ENCODE results near the gene LENG8. TPM values are rescaled to one million over a fixed set of nuclear protein-coding genes. Genes with fewer than 3 reads are reported as not detected.

Gene LENG8
- total RNA-seq, 2 donors from 2014 or later: 282 to 305 TPM

- Histone ChIP-seq H3K4me1 (ENCODE audit: control insufficient read depth in 1 of 2, low read depth in 2 of 2) (peaks cover 18 to 19% of the 10 kb centered on the region in 2 donors), H3K4me3 (no peak overlapping the region), H3K36me3 (peaks cover 90% of the 10 kb centered on the region), H3K27me3 (replicated peaks; ENCODE audit: insufficient read depth) (no peaks in the 10 kb centered on the region), H3K9me3 (no peaks in the 10 kb centered on the region), H3K27ac (no peak overlapping the region)
- TF ChIP-seq, protein P1, sequence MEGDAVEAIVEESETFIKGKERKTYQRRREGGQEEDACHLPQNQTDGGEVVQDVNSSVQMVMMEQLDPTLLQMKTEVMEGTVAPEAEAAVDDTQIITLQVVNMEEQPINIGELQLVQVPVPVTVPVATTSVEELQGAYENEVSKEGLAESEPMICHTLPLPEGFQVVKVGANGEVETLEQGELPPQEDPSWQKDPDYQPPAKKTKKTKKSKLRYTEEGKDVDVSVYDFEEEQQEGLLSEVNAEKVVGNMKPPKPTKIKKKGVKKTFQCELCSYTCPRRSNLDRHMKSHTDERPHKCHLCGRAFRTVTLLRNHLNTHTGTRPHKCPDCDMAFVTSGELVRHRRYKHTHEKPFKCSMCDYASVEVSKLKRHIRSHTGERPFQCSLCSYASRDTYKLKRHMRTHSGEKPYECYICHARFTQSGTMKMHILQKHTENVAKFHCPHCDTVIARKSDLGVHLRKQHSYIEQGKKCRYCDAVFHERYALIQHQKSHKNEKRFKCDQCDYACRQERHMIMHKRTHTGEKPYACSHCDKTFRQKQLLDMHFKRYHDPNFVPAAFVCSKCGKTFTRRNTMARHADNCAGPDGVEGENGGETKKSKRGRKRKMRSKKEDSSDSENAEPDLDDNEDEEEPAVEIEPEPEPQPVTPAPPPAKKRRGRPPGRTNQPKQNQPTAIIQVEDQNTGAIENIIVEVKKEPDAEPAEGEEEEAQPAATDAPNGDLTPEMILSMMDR (IDR thresholded peaks at IDR 0.05): no peak
- ATAC-seq (ENCODE audit: insufficient number of reproducible peaks, low FRiP score, low read depth): no peak
- no peak for DNase-seq (ENCODE audit: low spot score)
Observed at GRCh38 chr19:54454781-54455675, 6.0 kb downstream of the LENG8 start.

DNA sequence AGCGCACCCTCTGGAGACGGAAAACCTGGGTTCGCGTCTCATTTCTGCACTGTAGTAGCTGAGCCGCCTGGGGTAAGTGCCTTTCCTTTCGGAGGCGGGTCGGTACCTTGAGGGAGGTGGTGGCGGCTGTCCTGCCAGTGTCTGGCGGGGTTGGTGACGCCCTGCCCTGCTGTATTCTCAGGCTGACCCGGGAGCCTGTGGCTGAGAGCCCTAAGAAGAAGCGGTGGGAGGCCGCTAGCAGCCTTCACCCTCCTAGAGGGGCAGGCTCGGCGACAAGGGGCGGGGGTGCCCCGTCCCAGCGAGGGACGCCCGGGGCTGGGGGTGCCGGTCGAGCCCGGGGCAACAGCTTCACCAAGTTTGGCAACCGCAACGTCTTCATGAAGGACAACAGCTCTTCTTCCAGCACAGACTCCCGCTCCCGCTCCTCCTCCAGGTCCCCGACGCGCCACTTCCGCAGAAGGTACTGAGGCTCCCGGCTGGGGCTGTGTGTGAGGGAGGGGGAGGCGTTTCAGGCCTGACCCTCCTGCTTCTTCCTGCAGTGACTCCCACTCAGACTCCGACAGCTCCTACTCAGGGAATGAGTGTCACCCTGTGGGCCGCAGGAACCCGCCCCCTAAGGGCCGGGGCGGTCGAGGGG is 6.9 kb downstream of the LENG8 start:
- Histone ChIP-seq H3K36me3 (peaks cover 98% of the 10 kb centered on the region), H3K27me3 (replicated peaks; ENCODE audit: insufficient read depth) (no peaks in the 10 kb centered on the region), H3K27ac (no peak overlapping the region), H3K4me1 (ENCODE audit: control insufficient read depth in 1 of 2, low read depth in 2 of 2) (peaks cover 9 to 11% of the 10 kb centered on the region in 2 donors), H3K4me3 (no peak overlapping the region), H3K9me3 (no peaks in the 10 kb centered on the region)
- no peak for ATAC-seq (ENCODE audit: insufficient number of reproducible peaks, low FRiP score, low read depth)
- TF ChIP-seq, protein P1 (IDR thresholded peaks at IDR 0.05): no peak
- DNase-seq (ENCODE audit: low spot score): no peak

DNA sequence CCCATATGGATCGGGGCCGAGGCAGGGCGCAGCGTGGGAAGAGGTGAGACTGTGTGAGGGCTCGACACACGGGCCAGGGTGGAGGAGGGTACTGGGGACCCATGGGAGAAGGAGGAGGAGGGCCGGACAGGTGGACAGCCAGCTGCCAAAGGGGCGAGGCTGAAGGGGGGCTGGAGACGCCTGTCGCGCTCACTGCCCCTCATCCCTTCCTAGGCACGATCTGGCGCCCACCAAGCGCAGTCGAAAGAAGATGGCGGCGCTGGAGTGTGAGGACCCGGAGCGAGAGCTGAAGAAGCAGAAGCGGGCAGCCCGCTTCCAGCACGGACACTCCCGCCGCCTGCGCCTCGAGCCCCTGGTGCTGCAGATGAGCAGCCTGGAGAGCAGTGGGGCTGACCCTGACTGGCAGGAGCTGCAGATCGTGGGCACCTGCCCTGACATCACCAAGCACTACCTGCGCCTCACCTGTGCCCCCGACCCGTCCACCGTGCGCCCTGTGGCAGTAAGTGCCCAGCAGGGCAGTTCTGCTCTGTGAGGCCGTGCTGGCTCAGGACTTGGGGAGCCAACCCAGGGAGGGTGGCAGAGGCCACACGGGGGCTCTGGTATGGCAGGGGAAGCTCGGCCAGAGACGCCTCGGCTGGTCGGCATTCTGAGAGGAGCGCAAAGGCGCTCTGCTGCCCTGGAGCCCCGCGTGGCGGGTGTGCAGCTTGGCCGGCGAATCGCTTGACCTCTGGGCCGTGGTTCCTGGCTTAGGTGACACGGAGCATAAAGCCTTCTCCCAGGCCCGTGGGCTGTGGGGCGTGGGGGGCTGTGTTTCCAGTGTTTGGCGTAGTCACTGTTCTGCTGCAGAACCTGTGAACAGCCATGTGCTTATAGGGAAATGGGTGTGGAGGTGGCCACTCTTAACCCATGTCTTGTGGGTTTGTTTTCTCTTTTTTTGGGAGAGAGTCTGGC is 7.7 kb downstream of the LENG8 start:
- TF ChIP-seq, protein P1 (IDR thresholded peaks at IDR 0.05): no peak
- Histone ChIP-seq H3K9me3 (no peaks in the 10 kb centered on the region), H3K4me3 (no peak overlapping the region), H3K36me3 (peaks cover 97% of the 10 kb centered on the region), H3K4me1 (ENCODE audit: control insufficient read depth in 1 of 2, low read depth in 2 of 2) (peaks cover 1 to 4% of the 10 kb centered on the region in 2 donors), H3K27me3 (replicated peaks; ENCODE audit: insufficient read depth) (no peaks in the 10 kb centered on the region), H3K27ac (no peak overlapping the region)
- DNase-seq (ENCODE audit: low spot score) (no peak), ATAC-seq (ENCODE audit: insufficient number of reproducible peaks, low FRiP score, low read depth) (no peak)

GRCh38 chr19:54457773-54458647 is 9.0 kb downstream of the LENG8 start:
- Histone ChIP-seq H3K36me3 (peaks cover 91% of the 10 kb centered on the region), H3K27me3 (replicated peaks; ENCODE audit: insufficient read depth) (no peaks in the 10 kb centered on the region), H3K4me3 (no peak overlapping the region), H3K9me3 (no peaks in the 10 kb centered on the region), H3K27ac (no peak overlapping the region), H3K4me1 (ENCODE audit: control insufficient read depth in 1 of 2, low read depth in 2 of 2) (peaks cover 9 to 14% of the 10 kb centered on the region in 2 donors)
- DNase-seq (ENCODE audit: low spot score): no peak
- ATAC-seq (ENCODE audit: insufficient number of reproducible peaks, low FRiP score, low read depth): no peak
- TF ChIP-seq, protein P1 (IDR thresholded peaks at IDR 0.05): no peak
